Large intestine (tissue), 3 donors: ENCODE measurements around the gene TRIP10. TPM values are rescaled to one million over a fixed set of nuclear protein-coding genes. Genes with fewer than 3 reads are reported as not detected.
A peak's percentile ranks its signal among the peaks of the same experiment; 100 is the strongest.

Source experiments
- DNase-seq, 2 donors: peaks; one replicate each; pipeline versions ENCODE4 v3.0.0 to v3.0.0-alpha.2; 2013
- H3K27ac ChIP-seq: one replicate; pipeline ENCODE4 v1.5.1; 2013; ENCODE audit warnings: low read length
- H3K27me3 ChIP-seq: 2 replicates; pipeline ENCODE4 v1.6.1; 2013; ENCODE audit warnings: low read length; ENCODE audit not compliant: control insufficient read depth, insufficient read depth
- H3K36me3 ChIP-seq: 2 replicates; pipeline ENCODE4 v1.6.1; 2013; ENCODE audit warnings: low read length; ENCODE audit not compliant: control insufficient read depth, insufficient read depth
- H3K4me1 ChIP-seq: one replicate; pipeline ENCODE4 v1.6.1; 2013; ENCODE audit warnings: low read length; ENCODE audit not compliant: control insufficient read depth, insufficient read depth
- H3K4me3 ChIP-seq: one replicate; pipeline ENCODE4 v1.5.1; 2013; ENCODE audit warnings: low read length
- H3K9me3 ChIP-seq: one replicate; pipeline ENCODE4 v1.6.1; 2013; ENCODE audit warnings: mild to moderate bottlenecking, low read depth, low read length, moderate library complexity; ENCODE audit not compliant: control insufficient read depth
- WGBS: methylation state at CpG from one replicate; pipeline ENCODE4 v1.1.5; 2013; ENCODE audit warnings: low lambda C conversion rate; ENCODE audit not compliant: insufficient coverage; 5-methylcytosine and 5-hydroxymethylcytosine counted together
- polyA plus RNA-seq: library from polyadenylated mRNA; unstranded; fragments of 120-200 nt; gene quantifications from one replicate; pipeline ENCODE4 v1.2.1, GENCODE V29; 2013

TRIP10 gene
- polyA plus RNA-seq, 1 donor: 96.0 TPM

GRCh38 chr19:6735181-6735911, 4.1 kb upstream of the TRIP10 start:
- peak overlapping the region; percentile 87 for H3K27ac ChIP-seq
- WGBS: no CpG with 5 or more reads among the region's 15 CpGs

DNA sequence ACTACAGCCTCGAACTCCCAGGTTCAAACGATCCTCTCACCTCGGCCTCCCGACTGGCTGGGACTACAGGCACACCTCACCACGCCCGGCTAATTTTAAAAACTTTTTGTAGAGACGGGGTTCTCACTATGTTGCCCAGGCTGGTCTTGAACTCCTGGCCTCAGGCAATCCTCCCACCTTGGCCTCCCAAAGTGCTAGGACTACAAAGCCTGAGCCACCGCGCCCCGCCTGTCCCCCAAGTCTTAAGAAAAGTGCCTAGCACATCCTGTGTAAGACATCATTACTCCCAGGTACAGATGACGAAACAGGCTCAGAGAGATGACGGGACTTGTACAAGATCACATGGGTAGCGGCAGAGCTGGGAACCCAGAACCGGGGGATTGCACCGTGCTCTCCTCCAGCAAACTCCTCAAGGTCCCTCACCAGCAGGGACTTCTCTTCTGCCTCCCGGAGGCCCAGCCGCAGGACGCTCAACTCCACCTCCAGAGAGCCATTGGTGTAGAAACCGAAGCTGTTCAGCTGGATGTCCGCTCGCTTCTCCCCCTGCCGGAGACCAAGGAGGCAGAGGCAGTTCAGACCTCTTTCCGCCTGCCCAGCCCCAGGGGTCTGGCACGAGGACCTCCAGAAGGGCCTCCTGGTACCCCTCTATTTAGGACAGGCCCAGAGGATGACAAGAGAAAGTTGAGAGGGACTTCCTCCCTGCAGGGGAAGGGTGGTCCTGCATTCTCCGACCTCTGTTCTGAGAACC, 3.1 kb upstream of the TRIP10 start:
- Histone ChIP-seq H3K27me3 (no peaks in the 10 kb centered on the region), H3K9me3 (no peaks in the 10 kb centered on the region), H3K4me1 (peaks cover 26% of the 10 kb centered on the region), H3K27ac (peak overlapping the region; percentile 87), H3K4me3 (peak overlapping the region; percentile 79), H3K36me3 (peaks cover 24% of the 10 kb centered on the region)
- no CpG with 5 or more reads among the region's 25 CpGs for WGBS
- peak; percentile 74 to 87 for DNase-seq

More at GRCh38 chr19:6735181-6735911, 4.1 kb upstream of the TRIP10 start:
- no peak overlapping the region for H3K4me3 ChIP-seq
- no peak for DNase-seq
- H3K9me3 ChIP-seq: no peaks in the 10 kb centered on the region
- H3K36me3 ChIP-seq: peaks cover 24% of the 10 kb centered on the region
- H3K4me1 ChIP-seq: peaks cover 26% of the 10 kb centered on the region
- H3K27me3 ChIP-seq: no peaks in the 10 kb centered on the region

- Histone ChIP-seq H3K27ac (peak overlapping the region; percentile 87), H3K9me3 (no peaks in the 10 kb centered on the region), H3K36me3 (peaks cover 20% of the 10 kb centered on the region), H3K4me3 (peak overlapping the region; percentile 79), H3K4me1 (peaks cover 26% of the 10 kb centered on the region), H3K27me3 (no peaks in the 10 kb centered on the region)
- no CpG with 5 or more reads among the region's 16 CpGs for WGBS
- DNase-seq: no peak
Observed at GRCh38 chr19:6736917-6737283, 2.6 kb upstream of the TRIP10 start.

GRCh38 chr19:6737284-6737872, 2.1 kb upstream of the TRIP10 start, which contains the start of gene GPR108:
Gene GPR108 (minus strand): TSS chr19:6737580. CDS start chr19:6737576, 4 bp downstream.
- peak; percentile 100 for DNase-seq
- Histone ChIP-seq H3K4me1 (peaks cover 26% of the 10 kb centered on the region), H3K27me3 (no peaks in the 10 kb centered on the region), H3K9me3 (no peaks in the 10 kb centered on the region), H3K4me3 (peak within 1 kb of the TSS; percentile 79), H3K27ac (peak within 1 kb of the TSS; percentile 90), H3K36me3 (peaks cover 16% of the 10 kb centered on the region)
- WGBS: no CpG with 5 or more reads among the region's 55 CpGs

DNA sequence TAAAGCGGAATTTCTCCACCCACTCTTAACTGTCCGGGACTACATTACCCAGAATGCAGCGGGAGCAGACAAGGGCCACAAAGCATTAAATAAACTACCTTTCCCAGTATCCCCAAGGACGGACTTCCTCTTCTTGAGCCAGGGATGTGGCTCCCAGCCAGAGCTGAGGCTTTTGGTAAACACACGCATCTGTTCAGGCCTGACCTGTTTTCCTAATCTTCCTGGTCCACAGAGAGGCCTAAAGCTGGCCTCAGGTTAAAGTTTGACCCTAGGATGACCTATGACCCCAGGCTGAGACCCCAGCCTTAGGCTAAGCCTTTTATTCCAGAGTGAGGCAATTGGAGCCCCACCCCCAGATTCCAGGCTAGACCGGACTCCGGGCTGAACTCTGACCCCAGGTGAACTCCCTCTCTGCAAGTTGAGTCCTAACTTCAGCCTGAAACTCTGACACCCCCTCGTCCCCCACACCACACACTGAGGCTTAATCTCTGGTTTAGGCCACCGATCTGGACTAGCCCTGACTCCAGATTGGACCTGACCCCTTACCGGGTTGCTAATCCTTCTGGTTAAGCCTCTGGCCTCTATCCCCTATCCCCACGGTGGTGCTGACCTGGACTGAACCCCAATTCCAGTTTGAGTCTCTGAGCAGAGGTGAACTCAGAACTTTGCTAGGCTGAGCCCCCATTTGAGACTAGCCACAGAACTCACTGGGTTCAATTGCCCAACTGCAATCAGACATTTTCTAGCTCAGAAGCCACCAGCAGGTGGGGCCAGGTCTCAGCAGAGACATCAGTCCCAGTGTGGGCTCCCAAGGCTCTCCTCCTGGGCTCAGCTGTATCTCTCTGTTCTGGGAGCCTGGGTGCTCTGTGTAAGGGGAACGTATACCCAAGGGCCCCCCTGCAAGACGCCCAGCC, 1.4 kb upstream of the TRIP10 start:
- Histone ChIP-seq H3K4me1 (peaks cover 26% of the 10 kb centered on the region), H3K4me3 (peak overlapping the region; percentile 7)
- no CpG with 5 or more reads among the region's 13 CpGs for WGBS

GRCh38 chr19:6738787-6739389, 592 bp upstream of the TRIP10 start:
- peak; percentile 42 to 69 for DNase-seq
- Histone ChIP-seq H3K4me1 (peaks cover 23% of the 10 kb centered on the region), H3K9me3 (no peaks in the 10 kb centered on the region), H3K36me3 (peaks cover 14% of the 10 kb centered on the region), H3K4me3 (peak overlapping the region; percentile 38), H3K27me3 (no peaks in the 10 kb centered on the region), H3K27ac (peak overlapping the region; percentile 90)
- WGBS: no CpG with 5 or more reads among the region's 24 CpGs

More for the DNA sequence above, 1.4 kb upstream of the TRIP10 start:
- peak overlapping the region; percentile 90 for H3K27ac ChIP-seq
- H3K9me3 ChIP-seq: no peaks in the 10 kb centered on the region
- H3K27me3 ChIP-seq: no peaks in the 10 kb centered on the region
- DNase-seq: peak; percentile 86 to 89
- peaks cover 14% of the 10 kb centered on the region for H3K36me3 ChIP-seq

- DNase-seq: peak in 1 of 2 donors; percentile 70
- peak overlapping the region; percentile 86 for H3K27ac ChIP-seq
- no peaks in the 10 kb centered on the region for H3K9me3 ChIP-seq
- H3K27me3 ChIP-seq: no peaks in the 10 kb centered on the region
- peak overlapping the region; percentile 90 for H3K4me3 ChIP-seq
- H3K36me3 ChIP-seq: peaks cover 24% of the 10 kb centered on the region
- WGBS: no CpG with 5 or more reads among the region's 34 CpGs
- H3K4me1 ChIP-seq: peaks cover 30% of the 10 kb centered on the region
Observed at GRCh38 chr19:6739883-6740588, 556 bp downstream of the TRIP10 start.

DNA sequence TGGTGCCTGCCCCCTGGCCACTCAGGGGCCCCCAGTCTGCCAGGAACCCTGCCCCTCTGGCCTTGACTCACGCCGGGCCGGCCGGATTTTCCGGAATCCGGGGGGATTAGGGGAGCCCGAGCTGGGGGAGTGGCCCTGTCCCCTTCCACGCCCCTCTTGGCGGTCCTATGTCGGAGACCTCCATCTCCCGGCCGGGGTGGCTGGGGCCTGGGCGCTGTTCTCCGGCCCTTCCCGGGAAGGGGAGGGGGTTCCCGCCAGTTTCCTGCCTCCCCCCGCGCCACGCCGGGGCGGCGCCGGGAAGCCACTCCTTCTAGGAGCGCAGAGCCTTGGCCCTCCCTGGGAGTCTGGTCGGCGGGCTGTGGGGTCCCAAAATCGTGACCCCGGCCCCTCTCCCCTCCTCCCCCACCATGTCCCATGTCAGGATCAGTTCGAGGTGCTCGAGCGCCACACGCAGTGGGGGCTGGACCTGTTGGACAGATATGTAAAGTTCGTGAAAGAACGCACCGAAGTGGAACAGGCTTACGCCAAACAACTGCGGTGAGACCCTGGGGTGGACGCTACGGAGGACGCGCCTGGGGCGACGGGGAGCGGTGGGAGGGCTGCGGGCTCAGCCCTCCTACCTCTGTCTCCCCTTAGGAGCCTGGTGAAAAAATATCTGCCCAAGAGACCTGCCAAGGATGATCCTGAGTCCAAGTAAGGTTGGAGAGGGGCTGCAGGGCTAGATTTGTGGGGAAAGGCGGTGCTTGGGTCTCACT, 1.3 kb downstream of the TRIP10 start:
- Histone ChIP-seq H3K27me3 (no peaks in the 10 kb centered on the region), H3K27ac (peak overlapping the region; percentile 86), H3K36me3 (peaks cover 27% of the 10 kb centered on the region), H3K4me1 (peaks cover 28% of the 10 kb centered on the region), H3K4me3 (peak overlapping the region; percentile 90), H3K9me3 (no peaks in the 10 kb centered on the region)
- WGBS: no CpG with 5 or more reads among the region's 46 CpGs
- DNase-seq: peak; percentile 43 to 66
